ENCODE measurements around the gene JPH3.
A peak's percentile ranks its signal among the peaks of the same experiment; 100 is the strongest.
"Not testable (repeated sequence)": the region's sequence is repeated elsewhere in the genome, so short reads cannot be mapped to it uniquely, and the experiment has no call there.

Gene JPH3

DNA sequence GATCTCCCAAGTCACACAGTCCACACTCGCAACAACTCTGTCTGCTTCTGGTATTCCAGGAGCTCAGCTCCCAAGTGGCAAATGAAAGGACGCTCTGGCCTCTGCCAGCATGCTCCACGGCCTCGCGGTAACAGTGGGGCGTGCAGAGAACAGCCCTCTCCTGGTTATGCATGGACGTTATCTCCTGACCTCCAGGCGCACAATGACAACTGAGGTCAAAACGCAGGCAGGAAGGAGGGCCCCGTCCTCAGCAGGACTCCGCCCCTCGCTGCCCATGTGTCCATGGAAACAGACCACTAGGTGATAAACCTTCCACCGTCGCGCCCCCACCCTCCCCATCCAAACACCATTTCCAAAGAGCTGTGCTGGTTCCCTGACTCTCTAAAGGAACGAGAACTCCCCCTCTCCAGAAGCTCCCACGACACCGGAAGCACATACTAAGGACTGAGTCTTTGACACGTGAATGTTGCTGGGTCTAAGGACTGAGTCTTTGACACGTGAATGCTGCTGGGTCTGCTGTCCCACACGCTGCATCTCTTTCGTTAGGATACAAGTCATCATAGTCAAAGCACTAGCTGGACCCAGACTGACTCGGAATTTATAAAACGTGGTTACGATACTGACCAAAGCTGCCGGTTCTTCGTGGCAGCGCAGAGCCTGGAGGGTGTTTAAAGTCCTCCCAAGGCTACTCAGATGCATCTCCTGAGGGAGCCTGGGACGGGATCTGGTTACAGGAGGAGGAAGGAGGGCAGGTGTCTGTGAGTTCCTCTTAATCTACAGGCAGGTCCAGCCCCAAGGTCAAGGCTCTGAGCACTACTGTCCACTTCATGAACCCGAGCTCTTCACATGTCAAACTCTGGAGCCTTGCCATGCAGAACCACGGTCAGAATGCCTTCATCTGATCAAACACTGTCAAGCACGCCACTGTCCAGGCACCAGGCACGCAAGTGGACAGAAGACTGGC, 119.6 kb downstream of the JPH3 start:
- DNase-seq: no peak

DNA sequence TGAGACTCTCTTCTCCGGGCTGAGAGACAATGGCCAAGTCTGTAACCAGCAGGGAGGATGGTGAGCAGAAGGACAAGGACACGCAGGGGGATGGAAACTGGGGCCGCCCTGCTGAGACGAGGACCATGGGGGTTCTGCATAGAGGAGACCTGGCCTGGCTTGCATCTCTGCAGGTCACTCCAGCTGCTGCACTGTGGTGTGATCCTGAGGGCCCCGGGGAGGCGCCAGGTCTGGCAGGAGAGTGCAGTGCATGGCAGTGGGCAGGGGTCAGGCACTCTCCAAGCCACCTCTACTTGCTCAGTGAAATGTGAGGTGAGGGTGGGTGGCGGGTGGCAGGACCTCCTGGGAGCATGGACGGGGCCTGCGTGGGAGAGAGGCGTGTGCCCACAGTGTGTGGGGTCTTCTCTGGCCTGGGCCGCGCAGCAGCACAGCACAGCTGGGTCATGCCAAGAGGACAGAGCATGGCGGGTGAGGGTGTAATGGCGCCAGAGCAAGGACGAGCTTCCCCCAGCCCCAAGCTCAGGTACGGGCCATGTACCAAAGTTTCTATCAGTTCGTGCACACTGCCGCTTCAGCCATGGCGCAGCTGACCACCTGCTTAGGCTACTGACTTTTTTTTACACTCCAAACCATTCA, 120.4 kb downstream of the JPH3 start:
- DNase-seq: no peak

DNA sequence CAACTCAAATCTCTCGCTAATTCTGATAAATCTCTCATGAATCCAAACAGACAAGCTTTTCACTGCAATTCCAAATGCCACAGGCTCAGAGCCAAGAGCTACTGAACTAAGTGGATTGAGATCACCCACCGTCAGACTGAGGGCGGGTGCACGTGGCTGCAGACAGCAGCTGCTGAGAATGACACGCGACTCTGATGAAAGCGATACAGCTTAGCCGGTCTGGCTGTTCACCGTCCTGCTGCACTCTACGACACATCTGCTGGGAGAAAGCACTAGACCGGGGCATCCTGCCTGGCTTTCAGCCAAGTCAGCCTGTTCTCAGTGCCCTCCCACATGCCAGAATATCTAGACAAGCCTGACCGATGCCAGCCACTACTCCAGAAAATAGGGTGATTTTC, 120.9 kb downstream of the JPH3 start:
- DNase-seq: peak; percentile 9 to 40

DNA sequence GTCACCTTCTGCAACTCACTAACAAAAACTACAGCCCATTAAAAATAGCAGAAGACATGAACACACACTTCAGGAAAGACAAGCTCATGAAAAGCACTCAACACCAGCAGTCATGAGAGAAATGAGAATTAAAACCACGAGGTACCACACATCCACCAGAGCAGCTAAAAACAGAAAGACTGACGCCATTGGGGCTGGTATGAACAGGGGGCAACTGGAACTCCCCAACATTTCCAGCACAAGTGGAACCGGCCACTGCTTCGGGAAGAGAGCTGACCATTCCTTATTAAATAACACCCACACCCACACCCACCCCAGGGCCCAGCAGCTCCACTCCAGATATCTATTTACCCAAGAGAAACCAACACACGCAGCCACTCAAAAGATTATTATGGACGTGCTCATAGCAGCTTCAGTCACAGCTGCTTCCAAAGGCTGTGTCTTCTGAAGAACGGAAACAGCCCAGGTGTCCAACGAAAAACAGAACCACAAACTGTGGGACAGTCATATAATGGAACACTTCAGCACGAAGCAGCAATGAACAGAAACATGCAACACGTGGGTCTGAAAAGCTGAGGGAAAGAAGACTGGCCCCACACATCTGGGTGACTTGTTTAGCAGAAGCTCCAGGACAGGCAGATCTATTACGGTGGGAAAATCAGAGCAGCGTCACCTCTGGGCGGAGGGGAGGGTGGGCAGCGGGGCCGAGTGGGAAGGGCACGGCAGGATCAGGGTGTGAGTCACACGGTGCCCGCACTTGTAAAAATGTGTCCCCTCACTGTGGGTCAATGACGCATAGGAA, 122.4 kb downstream of the JPH3 start:
- no peak for DNase-seq

DNA sequence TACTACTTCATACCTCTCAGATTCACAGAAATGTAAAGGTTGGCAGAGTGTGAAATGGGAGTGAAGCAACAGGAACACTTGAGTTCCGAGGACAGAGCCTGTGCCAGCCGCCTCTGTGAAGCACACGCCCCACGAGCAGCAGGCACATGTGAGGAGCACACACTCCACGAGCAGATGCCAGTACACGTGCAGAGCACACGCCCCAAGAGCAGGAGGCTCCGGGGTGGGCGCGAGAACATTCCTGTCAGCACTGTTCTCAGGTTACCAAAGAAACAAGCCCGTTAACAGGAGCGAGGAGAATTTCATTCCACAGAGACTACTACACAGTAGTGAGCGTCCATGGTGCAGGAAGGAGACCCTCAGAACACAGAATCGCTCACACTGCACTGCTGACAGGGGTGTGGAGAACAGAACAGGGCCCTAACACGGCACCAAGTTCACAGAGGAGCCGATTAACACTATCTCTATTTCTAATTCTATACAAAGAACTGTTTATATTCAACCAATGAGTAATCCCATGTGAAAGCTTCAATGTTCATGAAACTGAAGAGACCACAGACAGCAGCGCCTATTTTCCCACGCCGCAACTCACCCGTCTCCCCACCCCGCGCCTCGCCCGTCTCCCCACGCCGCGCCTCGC, 123.4 kb downstream of the JPH3 start:
- no peak for DNase-seq

DNA sequence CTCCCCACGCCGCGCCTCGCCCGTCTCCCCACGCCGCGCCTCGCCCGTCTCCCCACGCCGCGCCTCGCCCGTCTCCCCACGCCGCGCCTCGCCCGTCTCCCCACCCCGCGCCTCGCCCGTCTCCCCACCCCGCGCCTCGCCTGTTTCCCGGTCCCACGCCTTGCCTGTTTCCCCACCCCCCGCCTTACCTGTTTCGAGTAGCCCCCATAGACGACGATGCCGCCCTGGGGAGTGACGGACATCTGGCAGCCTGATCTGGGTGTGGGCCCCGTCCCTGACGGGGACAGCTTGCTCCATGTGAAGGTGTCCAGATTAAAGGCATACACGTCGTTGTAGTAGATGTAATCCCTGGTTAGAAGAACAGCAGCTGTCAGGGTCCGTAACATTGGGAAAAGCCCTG, 124.3 kb downstream of the JPH3 start:
- DNase-seq: not testable (repeated sequence)

DNA sequence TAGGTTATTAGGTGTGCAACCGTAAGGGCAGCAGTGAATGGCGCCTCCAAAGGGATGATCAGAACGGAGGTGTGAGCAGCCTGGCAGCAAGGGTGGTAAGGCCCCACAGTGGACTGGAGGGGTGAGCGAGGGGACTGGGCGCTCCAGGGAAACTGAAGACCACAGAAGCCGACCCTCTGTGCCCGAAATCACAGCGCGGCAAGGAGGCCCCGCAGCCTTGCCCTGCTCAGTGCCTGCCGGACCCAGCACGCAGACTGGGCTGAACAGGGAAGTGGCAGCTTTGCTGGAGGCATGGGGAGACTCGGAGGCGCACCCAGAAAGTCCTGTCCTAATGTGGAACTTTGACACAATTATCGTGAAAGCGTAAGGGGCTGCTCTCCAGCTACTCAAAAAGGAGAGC, 125.0 kb downstream of the JPH3 start:
- DNase-seq: no peak

DNA sequence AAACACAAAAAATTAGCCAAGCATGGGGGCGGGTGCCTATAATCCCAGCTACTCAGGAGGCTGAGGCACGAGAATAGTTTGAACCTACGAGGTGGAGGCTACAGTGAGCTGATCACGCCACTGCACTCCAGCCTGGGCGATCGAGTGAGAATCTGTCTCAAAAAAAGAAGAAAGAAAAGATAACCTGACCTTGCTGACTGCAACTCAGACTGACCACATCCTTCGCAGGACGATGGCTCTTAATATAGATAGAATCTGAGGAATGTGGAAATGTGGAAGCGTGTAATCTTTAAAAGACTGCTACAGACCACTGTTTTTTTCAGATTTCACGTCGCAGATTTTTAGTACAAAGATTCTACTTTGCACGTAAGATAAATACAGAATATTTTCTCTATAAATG, 125.7 kb downstream of the JPH3 start:
- no peak for DNase-seq

DNA sequence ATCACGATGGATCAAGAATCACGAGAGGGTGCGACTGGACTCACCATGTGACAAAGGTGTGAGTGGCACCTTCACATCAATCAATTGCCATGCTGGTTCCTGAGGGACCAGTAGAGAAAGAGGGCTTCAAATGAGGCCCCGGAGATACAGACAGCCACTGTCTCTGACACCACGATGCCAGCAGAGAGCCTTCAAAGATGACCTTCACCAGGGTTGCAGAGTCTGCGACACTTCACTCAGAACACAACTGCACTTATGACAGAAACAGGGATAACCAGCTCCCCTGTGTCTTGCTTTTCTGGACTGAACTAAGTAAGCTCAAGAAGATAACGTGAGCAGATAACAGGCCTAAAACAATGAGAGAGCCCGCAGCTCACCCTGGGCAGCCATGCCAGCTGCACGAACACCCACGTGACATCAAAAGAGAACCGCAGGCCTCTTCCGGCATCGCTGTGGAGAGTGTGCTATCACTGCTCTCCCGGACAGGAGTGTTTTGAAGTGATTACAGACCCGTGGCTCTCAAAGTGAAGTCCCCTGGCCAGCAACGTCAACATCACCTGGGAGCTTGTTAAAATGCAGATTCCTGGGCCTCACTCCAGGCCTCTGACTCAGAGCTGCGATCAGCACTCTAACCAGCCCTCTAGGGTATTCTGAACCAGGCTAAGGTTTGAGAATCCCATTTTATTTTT, 127.1 kb downstream of the JPH3 start:
- no peak for DNase-seq

DNA sequence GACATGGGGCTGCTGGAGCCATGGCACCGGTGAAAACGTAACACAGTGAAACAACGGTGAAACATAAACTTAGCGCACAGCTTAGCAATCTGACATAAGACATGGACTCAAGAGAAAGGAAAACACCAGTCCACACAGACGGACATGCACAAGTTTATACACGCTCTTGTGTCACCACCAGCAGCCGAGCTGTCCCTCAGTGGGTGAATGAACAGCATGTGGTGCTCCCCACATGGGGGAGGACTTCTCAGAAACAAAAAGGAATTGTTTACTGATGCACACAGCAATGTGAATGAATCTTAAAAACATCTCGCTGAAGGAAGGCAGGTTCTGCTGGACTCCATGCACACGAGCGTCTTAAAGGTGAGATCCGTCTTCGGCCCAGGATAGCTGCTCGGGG, 129.3 kb downstream of the JPH3 start:
- DNase-seq: no peak

DNA sequence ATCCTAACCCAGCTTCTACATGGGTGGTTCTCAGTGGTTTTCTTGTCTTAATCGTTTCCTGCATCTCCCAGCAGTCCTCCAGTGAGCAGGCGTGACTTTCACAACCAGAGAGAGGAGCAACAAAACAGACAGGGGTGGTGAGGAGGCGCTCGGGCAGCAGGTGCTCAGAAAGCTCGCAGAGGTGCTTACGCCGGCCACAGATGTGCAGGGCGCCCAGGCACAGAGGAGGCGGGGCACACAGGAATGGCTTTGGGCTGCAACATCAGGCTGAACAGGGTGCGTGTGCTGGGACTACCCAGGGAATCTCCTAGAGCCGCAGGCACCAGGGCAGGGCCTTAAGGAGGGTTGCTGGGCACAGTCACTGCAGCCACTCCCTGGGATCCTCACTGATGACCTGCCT, 130.9 kb downstream of the JPH3 start:
- DNase-seq: no peak

DNA sequence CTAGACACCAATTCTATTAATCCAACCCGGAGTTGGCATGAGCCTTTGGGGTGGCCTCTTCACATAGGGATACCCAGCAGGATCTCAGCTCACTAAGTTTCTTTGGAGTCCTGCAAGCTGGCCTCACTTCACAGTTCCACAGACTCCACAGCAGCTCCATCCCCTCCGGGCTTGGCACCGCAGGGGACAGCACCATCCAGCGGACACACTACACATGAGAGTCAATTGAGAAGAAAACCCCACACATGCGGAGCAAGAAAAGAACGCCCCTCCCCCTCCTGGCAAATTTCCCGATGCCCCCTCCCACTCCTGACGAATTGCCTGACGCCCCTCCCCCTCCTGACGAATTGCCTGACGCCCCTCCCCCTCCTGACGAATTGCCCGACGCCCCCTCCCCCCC, 132.3 kb downstream of the JPH3 start:
- no peak for DNase-seq

DNA sequence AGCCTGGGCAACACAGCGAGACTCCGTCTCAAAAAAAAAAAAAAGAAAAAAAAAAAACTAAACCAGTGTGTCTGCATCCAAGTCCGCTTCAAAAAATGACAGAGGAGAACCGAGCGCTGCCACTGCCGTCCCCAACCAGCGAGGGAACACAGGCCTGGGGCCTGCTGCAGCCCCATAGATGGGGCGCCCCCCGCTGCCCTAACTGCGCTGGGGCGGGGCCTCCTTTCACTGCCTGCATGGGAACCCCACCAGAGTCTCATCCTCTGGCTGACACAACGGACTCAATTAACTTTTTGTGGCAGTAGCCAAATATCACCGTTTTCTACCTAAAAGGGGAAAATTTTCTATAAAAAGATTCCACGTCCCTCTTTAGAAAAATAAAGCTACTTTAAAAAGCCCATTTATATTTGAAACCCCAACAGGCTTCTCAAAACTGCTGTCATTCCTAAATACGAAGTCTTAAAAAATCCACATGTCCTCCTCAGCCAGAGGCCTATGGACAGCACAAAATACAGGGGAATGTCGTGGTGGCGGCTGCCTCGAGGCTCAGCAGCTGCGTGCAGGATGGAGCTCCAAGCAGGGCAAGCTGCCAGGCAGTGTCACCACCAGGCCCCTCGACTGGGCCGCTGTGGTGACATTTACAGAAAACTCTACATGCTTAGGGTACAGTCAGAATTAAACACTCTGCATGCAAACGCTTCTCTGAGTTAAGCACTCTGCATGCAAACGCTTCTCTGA, 133.1 kb downstream of the JPH3 start:
- DNase-seq: no peak

DNA sequence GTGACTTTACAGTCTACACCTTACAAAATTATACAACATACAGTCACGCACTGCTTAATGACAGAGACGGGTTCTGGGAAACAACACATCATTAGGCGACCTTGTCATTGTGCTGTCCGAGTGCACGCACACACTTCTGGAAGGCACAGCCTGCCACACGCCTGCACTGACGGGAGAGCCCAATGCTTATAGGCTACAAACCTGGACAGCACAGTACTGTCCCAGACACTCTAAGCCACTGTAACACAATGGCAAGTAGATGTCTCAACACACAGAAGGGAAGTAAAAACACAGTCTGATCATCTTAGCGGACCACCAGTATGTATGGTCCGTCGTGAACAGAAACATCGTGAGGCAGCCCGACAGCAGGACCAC, 133.7 kb downstream of the JPH3 start:
- no peak for DNase-seq

DNA sequence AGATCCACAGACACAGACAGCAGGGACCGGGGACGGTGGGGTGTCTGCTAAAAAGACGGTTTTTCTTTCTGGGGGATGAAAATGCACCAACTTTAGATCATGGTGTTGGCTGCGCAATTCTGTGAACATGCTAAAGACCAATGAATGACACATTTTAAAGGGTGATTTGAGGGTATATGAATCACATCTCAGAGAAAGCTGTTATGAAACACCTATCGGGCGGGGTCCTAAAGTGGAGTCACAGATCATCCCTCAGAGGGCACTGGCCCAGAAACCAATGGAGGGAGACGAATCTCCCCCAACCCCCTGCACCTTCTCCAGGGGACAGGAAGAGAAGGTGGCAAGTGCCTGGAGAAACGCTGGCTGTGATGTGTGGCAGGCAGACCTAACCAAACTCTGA, 137.5 kb downstream of the JPH3 start:
- DNase-seq: no peak

DNA sequence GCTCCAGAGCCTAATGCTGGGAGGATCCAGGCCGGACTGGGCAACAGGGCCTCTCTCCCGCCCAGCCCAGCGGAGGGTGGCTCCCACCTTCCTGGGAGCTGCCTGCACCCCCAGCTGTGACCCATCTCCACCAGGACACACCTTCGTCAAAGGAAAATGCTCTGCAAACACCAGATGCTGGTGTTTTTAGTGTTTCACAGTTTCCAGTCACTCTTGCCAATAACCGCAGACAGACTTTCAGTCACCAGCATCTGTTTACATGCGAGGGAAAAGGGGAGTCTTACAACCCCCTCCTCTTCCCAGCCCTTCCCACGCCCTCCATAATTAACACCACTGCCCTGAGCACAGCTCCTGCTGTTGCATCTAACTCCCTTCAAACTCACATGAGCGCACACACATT, 138.1 kb downstream of the JPH3 start:
- DNase-seq: no peak

DNA sequence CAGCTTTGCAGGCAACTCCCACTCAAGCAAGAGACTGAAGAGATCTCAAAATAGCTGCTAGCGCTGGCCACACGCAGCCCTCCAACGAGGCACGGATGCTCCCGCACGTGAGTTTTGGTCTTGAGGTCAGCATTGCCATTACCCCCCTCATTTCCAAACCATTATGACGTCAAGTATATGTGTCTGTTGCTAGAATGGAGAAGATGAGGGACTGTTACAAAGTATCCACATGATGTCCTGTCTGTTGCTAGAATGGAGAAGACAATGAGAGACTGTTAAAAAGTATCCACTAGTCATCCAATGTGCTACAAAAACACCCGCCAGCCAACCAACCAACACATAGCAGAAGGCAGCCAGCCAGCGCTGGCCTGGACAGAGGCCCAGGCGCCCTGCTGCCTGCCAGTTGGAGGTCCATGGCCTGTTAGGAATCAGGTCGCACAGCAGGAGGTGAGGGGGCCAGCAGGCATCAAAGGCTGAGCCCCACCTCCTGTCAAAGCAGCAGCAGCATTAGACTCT, 138.7 kb downstream of the JPH3 start:
- DNase-seq: no peak

DNA sequence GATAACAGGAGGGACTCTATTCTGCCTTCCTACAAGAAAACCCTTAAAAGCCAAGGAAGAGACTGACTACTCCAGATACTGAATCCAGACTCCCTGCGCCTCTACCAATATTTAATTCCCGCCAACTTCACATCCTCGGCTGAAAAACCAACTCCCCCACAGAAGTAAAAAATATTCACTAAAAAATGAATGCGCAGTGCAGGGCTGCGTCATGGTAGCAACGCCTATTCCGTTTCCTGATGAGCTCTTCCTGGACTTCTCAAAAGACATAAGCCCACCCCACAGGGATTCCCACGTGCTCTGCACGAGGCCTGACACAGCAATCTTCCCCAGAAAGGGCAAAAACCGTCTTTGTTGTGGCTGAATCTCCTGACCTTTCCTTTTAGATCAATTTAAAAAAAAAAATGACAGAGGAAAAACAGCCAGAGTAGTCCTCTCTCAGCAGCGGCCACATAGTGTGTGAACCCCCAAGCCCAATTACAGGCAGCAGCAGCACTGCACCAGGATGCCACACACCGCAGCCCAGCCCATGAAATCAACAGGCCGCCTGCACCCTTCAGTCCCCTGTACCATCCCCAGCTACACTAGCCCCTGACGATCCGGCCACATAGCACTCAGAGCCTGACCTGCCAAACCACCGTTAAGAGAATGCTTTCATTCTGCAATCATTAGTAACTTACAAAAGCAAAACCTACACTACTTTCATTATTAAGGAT, 139.6 kb downstream of the JPH3 start:
- DNase-seq: no peak

DNA sequence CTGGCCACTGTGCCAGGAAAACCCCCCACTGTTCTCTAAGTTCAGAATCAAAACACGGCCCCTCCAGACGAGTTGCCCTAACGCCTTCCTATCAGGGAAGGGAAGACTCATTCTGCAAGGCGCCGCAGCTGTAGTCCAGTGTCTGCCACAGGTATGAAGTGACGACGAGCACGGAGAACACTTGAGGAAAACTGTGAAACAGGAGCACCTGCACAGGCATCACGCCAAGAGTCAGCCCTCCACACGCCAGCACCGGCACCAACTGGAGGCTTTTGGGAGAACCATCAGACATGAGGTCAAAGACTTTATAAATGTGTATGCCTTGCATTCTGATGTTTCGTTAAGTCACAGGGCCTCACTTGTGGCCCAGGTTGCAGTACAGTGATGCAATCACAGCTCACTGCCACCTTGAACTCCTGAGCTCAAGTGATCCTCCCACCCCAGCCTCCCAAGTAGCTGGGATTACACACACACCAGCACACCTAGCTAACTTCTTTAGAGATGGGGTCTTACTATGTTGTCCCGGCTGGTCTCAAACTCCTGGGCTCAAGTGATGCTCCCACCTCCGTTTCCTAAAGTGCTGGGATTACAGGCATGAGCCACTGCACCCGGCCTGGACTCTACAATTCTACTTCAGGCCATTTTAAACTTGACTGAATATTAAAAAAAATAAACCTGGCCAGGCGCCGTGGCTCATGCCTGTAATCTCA, 140.6 kb downstream of the JPH3 start:
- no peak for DNase-seq

Measured in NCI-H526 (cell line).